Measurements from ENCODE around the gene ARFGAP1.

- TF ChIP-seq CTCF (conservative IDR thresholded peaks at IDR 0.05; ENCODE audit: low read length) (no peak), EZH2phosphoT487 (IDR thresholded peaks at IDR 0.05; ENCODE audit: borderline replicate concordance) (no peak)
These were observed 4.4 kb upstream of the ARFGAP1 start for GRCh38 chr20:63268256-63268655.
